DOHH2 (cell line): Measurements from ENCODE around the gene LMOD1.

ENCODE experiments used
- H3F3A ChIP-seq: fragments of 200-600 bp; sonication (generic), shearing (Covaris generic); 2 replicates; pipeline ENCODE4 v1.6.0; 2016; ENCODE audit warnings: antibody characterized with exemption, mild to moderate bottlenecking; ENCODE audit not compliant: control insufficient read depth, insufficient read depth
- H3K27ac ChIP-seq: fragments of 200-600 bp; sonication (generic); 2 replicates; pipeline ENCODE4 v1.5.1; 2014; ENCODE audit warnings: low read depth, mild to moderate bottlenecking, low read length, moderate library complexity
- H3K27me3 ChIP-seq: fragments of 200-600 bp; sonication (generic); 2 replicates; pipeline ENCODE4 v1.6.1; 2014; ENCODE audit warnings: mild to moderate bottlenecking, low read length, mixed read lengths; ENCODE audit not compliant: control insufficient read depth
- H3K36me3 ChIP-seq: fragments of 200-600 bp; sonication (generic); 2 replicates; pipeline ENCODE4 v1.6.1; 2014; ENCODE audit warnings: mild to moderate bottlenecking, low read length, moderate library complexity, mixed read lengths; ENCODE audit not compliant: control insufficient read depth
- H3K4me1 ChIP-seq: fragments of 200-600 bp; sonication (generic); 2 replicates; pipeline ENCODE4 v1.6.1; 2014; ENCODE audit warnings: mild to moderate bottlenecking, low read length, mixed read lengths; ENCODE audit not compliant: control insufficient read depth
- H3K4me2 ChIP-seq: fragments of 200-600 bp; sonication (generic); 2 replicates; pipeline ENCODE4 v1.6.0; 2014; ENCODE audit warnings: mild to moderate bottlenecking, low read length, moderate library complexity
- H3K4me3 ChIP-seq: fragments of 200-600 bp; sonication (generic); 2 replicates; pipeline ENCODE4 v1.5.1; 2014; ENCODE audit warnings: mild to moderate bottlenecking, low read length, mixed read lengths
- H3K79me2 ChIP-seq: fragments of 200-600 bp; sonication (generic); 2 replicates; pipeline ENCODE4 v1.6.1; 2014; ENCODE audit warnings: mild to moderate bottlenecking, low read length, mixed read lengths; ENCODE audit not compliant: control insufficient read depth
- H3K9me2 ChIP-seq: fragments of 200-600 bp; sonication (generic); replicated peaks from 2 replicates; pipeline ENCODE4 v1.6.1; 2014; ENCODE audit warnings: mild to moderate bottlenecking, low read length, mixed read lengths; ENCODE audit not compliant: control insufficient read depth
- H3K9me3 ChIP-seq: fragments of 200-600 bp; sonication (generic); 2 replicates; pipeline ENCODE4 v1.6.1; 2014; ENCODE audit warnings: antibody characterized with exemption, low read length, mixed read lengths; ENCODE audit not compliant: control insufficient read depth, insufficient read depth
- H4K20me1 ChIP-seq: fragments of 200-600 bp; sonication (generic); 2 replicates; pipeline ENCODE4 v1.6.0; 2014; ENCODE audit warnings: low read depth, mild to moderate bottlenecking, antibody characterized with exemption, low read length, moderate library complexity; ENCODE audit not compliant: control insufficient read depth, insufficient read depth
- CTCF ChIP-seq: fragments of 200-600 bp; sonication (generic); IDR thresholded peaks from one replicate; pipeline ENCODE4 v1.5.1; 2014; ENCODE audit warnings: antibody characterized with exemption, mild to moderate bottlenecking, low read depth, low read length; ENCODE audit not compliant: poor library complexity, severe bottlenecking
- EZH2phosphoT487 ChIP-seq: fragments of 200-600 bp; sonication (generic); IDR thresholded peaks from 2 replicates; pipeline ENCODE4 v1.6.1; 2017; ENCODE audit warnings: borderline replicate concordance, mild to moderate bottlenecking, antibody characterized with exemption, low read length, moderate library complexity, mixed read lengths

Gene LMOD1

GRCh38 chr1:201928266-201928665 is 18.1 kb downstream of the LMOD1 start:
- TF ChIP-seq CTCF = no peak
- no peak for TF ChIP-seq EZH2phosphoT487
- Histone ChIP-seq H3K27me3 (peaks cover 5% of the 10 kb centered on the region; the same call in 1 of the 2 replicates), H3F3A (no peaks in the 10 kb centered on the region), H3K9me3 (no peaks in the 10 kb centered on the region), H3K9me2 (no peaks in the 10 kb centered on the region), H4K20me1 (no peaks in the 10 kb centered on the region), H3K79me2 (no peaks in the 10 kb centered on the region), H3K4me2 (no peak overlapping the region), H3K36me3 (no peaks in the 10 kb centered on the region), H3K4me3 (no peak overlapping the region), H3K27ac (no peak overlapping the region), H3K4me1 (no peaks in the 10 kb centered on the region)

GRCh38 chr1:201925981-201926645 is 20.2 kb downstream of the LMOD1 start:
- no peaks in the 10 kb centered on the region for H4K20me1 ChIP-seq
- H3K27ac ChIP-seq = no peak overlapping the region
- TF ChIP-seq CTCF = no peak
- no peak for TF ChIP-seq EZH2phosphoT487
- H3K4me1 ChIP-seq = no peaks in the 10 kb centered on the region
- H3K4me2 ChIP-seq = no peak overlapping the region
- no peaks in the 10 kb centered on the region for H3K36me3 ChIP-seq
- no peaks in the 10 kb centered on the region for H3K9me3 ChIP-seq
- no peaks in the 10 kb centered on the region for H3F3A ChIP-seq
- no peaks in the 10 kb centered on the region for H3K79me2 ChIP-seq
- no peaks in the 10 kb centered on the region for H3K9me2 ChIP-seq
- peaks cover 5% of the 10 kb centered on the region; the same call in 1 of the 2 replicates for H3K27me3 ChIP-seq
- no peak overlapping the region for H3K4me3 ChIP-seq

- no peak overlapping the region for H3K27ac ChIP-seq
- H3F3A ChIP-seq = no peaks in the 10 kb centered on the region
- no peaks in the 10 kb centered on the region for H3K9me3 ChIP-seq
- H3K79me2 ChIP-seq = no peaks in the 10 kb centered on the region
- H3K4me2 ChIP-seq = no peak overlapping the region
- H3K9me2 ChIP-seq = no peaks in the 10 kb centered on the region
- no peak overlapping the region for H3K4me3 ChIP-seq
- H3K36me3 ChIP-seq = no peaks in the 10 kb centered on the region
- no peaks in the 10 kb centered on the region for H4K20me1 ChIP-seq
- peaks cover 5% of the 10 kb centered on the region; the same call in 1 of the 2 replicates for H3K27me3 ChIP-seq
- no peak for TF ChIP-seq EZH2phosphoT487
- no peak for TF ChIP-seq CTCF
- no peaks in the 10 kb centered on the region for H3K4me1 ChIP-seq
These were observed 21.1 kb downstream of the LMOD1 start for GRCh38 chr1:201925301-201925567.
